ENCODE data around the gene NFAM1. TPM values are rescaled to one million over a fixed set of nuclear protein-coding genes. Genes with fewer than 3 reads are reported as not detected.

NFAM1 gene
- total RNA-seq, 6 experiments from 2014 or later: not detected

GRCh38 chr22:42418811-42419242, 13.4 kb downstream of the NFAM1 start:
- H3K4me1 Mint-ChIP-seq (ENCODE audit: low read depth): no peaks in the 10 kb centered on the region
- peaks cover 21% of the 10 kb centered on the region for H3K27me3 Mint-ChIP-seq (ENCODE audit: insufficient read depth)
- no peak for TF ChIP-seq CTCF (IDR thresholded peaks at IDR 0.05)
- H3K4me3 Mint-ChIP-seq: no peak overlapping the region
- DNase-seq: no peak
- no peaks in the 10 kb centered on the region for H3K36me3 Mint-ChIP-seq (ENCODE audit: low read depth)
- H3K27ac Mint-ChIP-seq: no peak overlapping the region
- H3K9me3 Mint-ChIP-seq: no peaks in the 10 kb centered on the region

- H3K9me3 Mint-ChIP-seq: no peaks in the 10 kb centered on the region
- H3K36me3 Mint-ChIP-seq (ENCODE audit: low read depth): no peaks in the 10 kb centered on the region
- TF ChIP-seq CTCF (IDR thresholded peaks at IDR 0.05): no peak
- H3K4me1 Mint-ChIP-seq (ENCODE audit: low read depth): no peaks in the 10 kb centered on the region
- H3K27me3 Mint-ChIP-seq (ENCODE audit: insufficient read depth): peaks cover 25% of the 10 kb centered on the region
- DNase-seq: no peak
- H3K27ac Mint-ChIP-seq: no peak overlapping the region
- H3K4me3 Mint-ChIP-seq: no peak overlapping the region
These were observed 14.4 kb downstream of the NFAM1 start for GRCh38 chr22:42417645-42418305.

- TF ChIP-seq CTCF (IDR thresholded peaks at IDR 0.05): no peak
- Mint-ChIP-seq H3K9me3 (no peaks in the 10 kb centered on the region), H3K27me3 (ENCODE audit: insufficient read depth) (peaks cover 28% of the 10 kb centered on the region), H3K4me1 (ENCODE audit: low read depth) (no peaks in the 10 kb centered on the region), H3K4me3 (no peak overlapping the region), H3K27ac (no peak overlapping the region), H3K36me3 (ENCODE audit: low read depth) (no peaks in the 10 kb centered on the region)
- DNase-seq: no peak
These were observed 15.5 kb downstream of the NFAM1 start for GRCh38 chr22:42416671-42417230.

- TF ChIP-seq CTCF (IDR thresholded peaks at IDR 0.05): no peak
- no peak overlapping the region for H3K4me3 Mint-ChIP-seq
- no peaks in the 10 kb centered on the region for H3K9me3 Mint-ChIP-seq
- DNase-seq: no peak
- no peaks in the 10 kb centered on the region for H3K36me3 Mint-ChIP-seq (ENCODE audit: low read depth)
- no peaks in the 10 kb centered on the region for H3K4me1 Mint-ChIP-seq (ENCODE audit: low read depth)
- H3K27ac Mint-ChIP-seq: no peak overlapping the region
- peaks cover 44% of the 10 kb centered on the region for H3K27me3 Mint-ChIP-seq (ENCODE audit: insufficient read depth)
These were observed 17.5 kb downstream of the NFAM1 start for GRCh38 chr22:42414565-42415303.

GRCh38 chr22:42414021-42414420, 18.2 kb downstream of the NFAM1 start:
- Mint-ChIP-seq H3K27ac (no peak overlapping the region), H3K9me3 (no peaks in the 10 kb centered on the region), H3K4me1 (ENCODE audit: low read depth) (no peaks in the 10 kb centered on the region), H3K4me3 (no peak overlapping the region), H3K27me3 (ENCODE audit: insufficient read depth) (peaks cover 42% of the 10 kb centered on the region), H3K36me3 (ENCODE audit: low read depth) (no peaks in the 10 kb centered on the region)
- no peak for TF ChIP-seq CTCF (IDR thresholded peaks at IDR 0.05)
- DNase-seq: no peak
